Nephron progenitor cell (in vitro differentiated cells): Measurements from ENCODE around the gene MRS2.
"Not testable (repeated sequence)": the region's sequence is repeated elsewhere in the genome, so short reads cannot be mapped to it uniquely, and the experiment has no call there.

Experiments used
- DNase-seq: peaks from one replicate; pipeline ENCODE4 v3.0.0; 2021
- H3K27ac Mint-ChIP-seq: 2 replicates; pipeline ENCODE4 v1.8.0; 2021; ENCODE audit warnings: mild to moderate bottlenecking, moderate library complexity, mixed read lengths
- H3K27me3 Mint-ChIP-seq: 2 replicates; pipeline ENCODE4 v1.8.0; 2021; ENCODE audit warnings: mild to moderate bottlenecking, low read depth, mixed read lengths; ENCODE audit not compliant: poor library complexity
- H3K36me3 Mint-ChIP-seq: 2 replicates; pipeline ENCODE4 v1.8.0; 2021; ENCODE audit warnings: low read depth, mixed read lengths
- H3K4me1 Mint-ChIP-seq: 2 replicates; pipeline ENCODE4 v1.8.0; 2021; ENCODE audit warnings: mixed read lengths
- H3K4me3 Mint-ChIP-seq: 2 replicates; pipeline ENCODE4 v1.8.0; 2021; ENCODE audit warnings: mild to moderate bottlenecking, moderate library complexity, mixed read lengths
- H3K9me3 Mint-ChIP-seq: 2 replicates; pipeline ENCODE4 v1.8.0; 2021; ENCODE audit warnings: mild to moderate bottlenecking, moderate library complexity, mixed read lengths
- TF ChIP-seq, protein P1 (sequence below): fragments of 200-600 bp; sonication (generic); IDR thresholded peaks from 2 replicates; pipeline ENCODE4 v1.5.0; 2021; ENCODE audit warnings: antibody characterized with exemption

Gene MRS2

GRCh38 chr6:24408719-24409410 lies 6.1 kb downstream of the MRS2 start:
- no peaks in the 10 kb centered on the region for H3K9me3 Mint-ChIP-seq
- H3K27ac Mint-ChIP-seq = no peak overlapping the region
- H3K4me3 Mint-ChIP-seq = no peak overlapping the region
- TF ChIP-seq, protein P1, sequence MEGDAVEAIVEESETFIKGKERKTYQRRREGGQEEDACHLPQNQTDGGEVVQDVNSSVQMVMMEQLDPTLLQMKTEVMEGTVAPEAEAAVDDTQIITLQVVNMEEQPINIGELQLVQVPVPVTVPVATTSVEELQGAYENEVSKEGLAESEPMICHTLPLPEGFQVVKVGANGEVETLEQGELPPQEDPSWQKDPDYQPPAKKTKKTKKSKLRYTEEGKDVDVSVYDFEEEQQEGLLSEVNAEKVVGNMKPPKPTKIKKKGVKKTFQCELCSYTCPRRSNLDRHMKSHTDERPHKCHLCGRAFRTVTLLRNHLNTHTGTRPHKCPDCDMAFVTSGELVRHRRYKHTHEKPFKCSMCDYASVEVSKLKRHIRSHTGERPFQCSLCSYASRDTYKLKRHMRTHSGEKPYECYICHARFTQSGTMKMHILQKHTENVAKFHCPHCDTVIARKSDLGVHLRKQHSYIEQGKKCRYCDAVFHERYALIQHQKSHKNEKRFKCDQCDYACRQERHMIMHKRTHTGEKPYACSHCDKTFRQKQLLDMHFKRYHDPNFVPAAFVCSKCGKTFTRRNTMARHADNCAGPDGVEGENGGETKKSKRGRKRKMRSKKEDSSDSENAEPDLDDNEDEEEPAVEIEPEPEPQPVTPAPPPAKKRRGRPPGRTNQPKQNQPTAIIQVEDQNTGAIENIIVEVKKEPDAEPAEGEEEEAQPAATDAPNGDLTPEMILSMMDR = no peak
- H3K27me3 Mint-ChIP-seq = no peaks in the 10 kb centered on the region
- peaks cover 51% of the 10 kb centered on the region for H3K36me3 Mint-ChIP-seq
- H3K4me1 Mint-ChIP-seq = peaks cover 9% of the 10 kb centered on the region
- no peak for DNase-seq

DNA sequence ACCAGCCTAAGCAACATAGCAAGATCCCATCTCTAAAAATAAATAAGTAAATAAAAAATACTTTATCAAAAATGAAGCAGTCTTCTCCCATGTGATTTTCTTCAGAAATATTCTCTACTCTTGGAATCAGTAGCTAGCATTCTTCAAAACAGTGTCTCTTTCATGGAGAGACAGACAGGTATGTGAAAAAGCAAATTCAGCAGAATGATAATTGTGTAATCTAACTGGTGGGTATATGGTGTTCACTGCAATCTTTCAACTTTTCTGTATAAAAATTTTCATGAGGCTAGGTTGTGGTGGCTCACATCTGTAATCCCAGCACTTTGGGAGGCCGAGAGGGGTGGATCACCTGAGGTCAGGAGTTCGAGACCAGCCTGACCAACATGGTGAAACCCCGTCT lies 7.9 kb downstream of the MRS2 start:
- Mint-ChIP-seq H3K27ac (no peak overlapping the region), H3K27me3 (no peaks in the 10 kb centered on the region), H3K4me1 (no peaks in the 10 kb centered on the region), H3K36me3 (peaks cover 57% of the 10 kb centered on the region), H3K4me3 (no peak overlapping the region), H3K9me3 (no peaks in the 10 kb centered on the region)
- TF ChIP-seq, protein P1 = no peak
- DNase-seq = no peak

- Mint-ChIP-seq H3K4me1 (no peaks in the 10 kb centered on the region), H3K36me3 (peaks cover 65% of the 10 kb centered on the region), H3K9me3 (no peaks in the 10 kb centered on the region), H3K4me3 (no peak overlapping the region), H3K27me3 (no peaks in the 10 kb centered on the region), H3K27ac (no peak overlapping the region)
- DNase-seq = no peak
- TF ChIP-seq, protein P1 = no peak
These were observed 9.6 kb downstream of the MRS2 start for GRCh38 chr6:24412294-24412693.

GRCh38 chr6:24414531-24414930 lies 11.8 kb downstream of the MRS2 start:
- not testable (repeated sequence) for H3K4me3 Mint-ChIP-seq, H3K4me1 Mint-ChIP-seq, H3K27ac Mint-ChIP-seq, H3K27me3 Mint-ChIP-seq, H3K9me3 Mint-ChIP-seq, DNase-seq
- H3K36me3 Mint-ChIP-seq = peaks cover 69% of the 10 kb centered on the region

GRCh38 chr6:24415753-24416152 lies 13.0 kb downstream of the MRS2 start:
- no peaks in the 10 kb centered on the region for H3K9me3 Mint-ChIP-seq
- H3K27ac Mint-ChIP-seq = no peak overlapping the region
- H3K4me1 Mint-ChIP-seq = no peaks in the 10 kb centered on the region
- H3K36me3 Mint-ChIP-seq = peaks cover 71% of the 10 kb centered on the region
- no peak overlapping the region for H3K4me3 Mint-ChIP-seq
- TF ChIP-seq, protein P1 = no peak
- DNase-seq = no peak
- H3K27me3 Mint-ChIP-seq = no peaks in the 10 kb centered on the region

DNA sequence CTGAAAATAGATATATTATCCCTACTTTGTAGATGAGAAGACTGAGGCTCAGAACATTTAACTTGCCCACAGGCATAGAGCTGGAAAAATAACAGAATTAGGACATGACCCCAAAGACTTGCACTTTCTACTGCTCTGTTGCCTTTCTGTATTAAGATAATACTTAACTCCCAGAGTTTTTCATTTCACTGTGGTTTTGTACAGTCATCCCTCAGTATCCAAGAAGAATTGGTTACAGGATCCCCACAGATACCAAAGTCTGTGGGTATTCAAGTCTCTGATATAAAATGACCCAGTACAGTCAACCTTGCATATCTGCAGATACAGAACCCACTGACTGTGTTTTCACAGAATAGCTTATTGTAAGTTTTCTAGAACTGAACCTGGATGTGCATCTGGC lies 16.8 kb downstream of the MRS2 start:
- TF ChIP-seq, protein P1 = no peak
- Mint-ChIP-seq H3K9me3 (no peaks in the 10 kb centered on the region), H3K27me3 (no peaks in the 10 kb centered on the region), H3K36me3 (peaks cover 67% of the 10 kb centered on the region), H3K4me1 (no peaks in the 10 kb centered on the region), H3K4me3 (no peak overlapping the region), H3K27ac (no peak overlapping the region)
- no peak for DNase-seq
